NCI-H774 (cell line): ENCODE data around the gene PRR30.

Experiments used
- DNase-seq: peaks from one replicate; lab custom pipeline; 2025; lab: John Stamatoyannopoulos, UW

PRR30 gene

DNA sequence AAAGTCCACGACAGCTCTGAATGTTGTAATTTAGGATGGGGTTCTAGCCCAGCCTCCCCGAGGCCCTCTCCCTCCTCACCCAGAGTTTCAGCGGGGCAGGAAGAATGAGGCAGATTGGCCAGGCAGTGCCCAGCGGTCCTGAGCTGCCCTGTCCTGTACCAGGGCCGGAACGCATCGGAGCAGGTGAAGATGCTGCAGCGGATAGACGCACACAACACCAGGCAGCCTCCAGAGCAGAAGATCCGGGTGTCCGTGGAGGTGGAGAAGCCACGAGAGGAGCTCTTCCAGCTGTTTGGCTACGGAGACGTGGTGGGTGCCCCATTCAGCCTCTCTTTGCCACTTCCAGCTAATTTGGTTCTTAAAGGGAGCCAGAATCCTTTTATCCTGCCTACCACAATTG is 41.9 kb downstream of the PRR30 start:
- no peak for DNase-seq

DNA sequence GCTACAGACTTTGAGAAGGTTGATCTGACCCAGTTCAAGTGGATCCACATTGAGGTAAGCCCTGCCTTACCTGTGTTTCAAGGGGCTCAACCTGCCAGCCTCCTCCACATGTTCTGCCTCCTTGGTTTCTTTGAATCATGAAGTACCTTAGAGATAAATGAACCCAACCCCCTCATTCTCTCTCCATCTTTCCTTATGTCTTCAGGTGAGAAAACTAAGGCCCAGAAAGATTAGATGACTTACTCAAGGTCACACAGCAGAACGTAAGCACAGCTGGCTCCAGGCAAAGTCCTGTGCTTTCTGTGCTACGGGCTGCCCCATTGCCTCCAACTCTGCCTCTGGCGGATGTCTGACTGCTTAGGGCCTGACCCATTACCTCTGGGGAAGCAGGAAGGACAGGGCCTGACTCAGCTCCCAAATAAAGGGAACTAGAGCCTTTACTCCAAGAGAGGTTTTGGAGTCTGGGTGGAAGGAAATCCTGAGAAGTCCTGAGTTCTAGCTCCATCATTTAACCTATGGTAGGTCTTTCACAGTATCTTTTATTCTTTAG is 42.4 kb downstream of the PRR30 start:
- DNase-seq, result no peak

DNA sequence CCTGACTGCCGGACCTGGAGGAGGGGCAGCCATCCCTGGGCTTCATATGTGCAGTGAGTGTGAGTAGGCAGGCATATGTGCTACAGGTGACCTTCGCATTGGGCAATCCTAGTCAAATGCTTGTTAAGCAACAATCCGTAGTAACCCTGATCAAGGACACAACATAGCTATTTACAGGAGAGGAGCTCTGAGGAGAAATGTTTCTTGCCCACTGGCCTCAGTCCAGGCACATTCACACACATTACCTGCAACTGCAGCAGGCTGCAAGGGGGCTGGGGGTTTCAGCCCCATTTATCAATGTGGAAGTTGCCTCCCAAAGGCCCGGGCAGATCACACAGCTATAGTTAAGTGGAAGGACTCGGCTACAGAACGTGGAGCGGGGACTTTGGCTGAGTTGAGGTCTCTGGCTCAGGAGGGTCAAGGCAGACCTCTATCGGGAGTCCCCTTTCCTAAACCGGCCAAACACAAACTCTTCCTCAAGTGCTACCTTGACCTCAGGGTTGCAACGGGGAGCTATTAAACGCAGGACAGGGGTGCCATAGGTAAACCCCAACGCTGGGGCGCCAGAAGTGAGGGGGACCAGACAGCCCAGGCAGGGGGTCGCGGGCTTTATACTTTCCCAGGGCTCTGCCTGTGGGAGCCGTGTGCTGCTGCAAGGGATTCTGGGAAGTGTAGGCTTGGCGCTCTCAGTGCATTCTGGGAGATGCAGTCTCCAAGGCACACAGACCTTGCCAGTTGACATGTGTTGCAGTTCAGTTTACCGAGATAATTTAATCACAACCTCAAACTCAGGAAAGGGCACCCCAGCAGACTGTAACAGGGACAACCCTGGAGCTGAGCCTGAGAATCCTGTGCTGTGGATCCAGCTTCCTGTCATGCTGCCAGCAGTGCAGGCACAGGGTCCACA is 43.2 kb downstream of the PRR30 start:
- no peak for DNase-seq

DNA sequence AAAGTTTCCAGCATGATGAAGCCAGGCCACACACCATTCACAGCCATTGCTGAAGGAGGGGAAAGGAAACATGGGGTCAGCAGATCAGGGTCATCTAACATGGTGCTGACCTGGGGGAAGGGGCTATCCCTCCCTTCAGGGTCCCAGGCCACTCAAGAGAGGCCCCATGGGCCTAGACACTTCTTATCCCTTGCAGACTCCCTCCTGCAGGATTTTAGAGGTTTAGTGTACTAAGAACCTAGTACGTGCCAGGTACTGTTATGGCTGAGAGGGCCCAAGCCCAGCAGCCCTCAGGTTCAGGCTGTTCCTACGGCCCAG is 43.8 kb downstream of the PRR30 start:
- no peak for DNase-seq

DNA sequence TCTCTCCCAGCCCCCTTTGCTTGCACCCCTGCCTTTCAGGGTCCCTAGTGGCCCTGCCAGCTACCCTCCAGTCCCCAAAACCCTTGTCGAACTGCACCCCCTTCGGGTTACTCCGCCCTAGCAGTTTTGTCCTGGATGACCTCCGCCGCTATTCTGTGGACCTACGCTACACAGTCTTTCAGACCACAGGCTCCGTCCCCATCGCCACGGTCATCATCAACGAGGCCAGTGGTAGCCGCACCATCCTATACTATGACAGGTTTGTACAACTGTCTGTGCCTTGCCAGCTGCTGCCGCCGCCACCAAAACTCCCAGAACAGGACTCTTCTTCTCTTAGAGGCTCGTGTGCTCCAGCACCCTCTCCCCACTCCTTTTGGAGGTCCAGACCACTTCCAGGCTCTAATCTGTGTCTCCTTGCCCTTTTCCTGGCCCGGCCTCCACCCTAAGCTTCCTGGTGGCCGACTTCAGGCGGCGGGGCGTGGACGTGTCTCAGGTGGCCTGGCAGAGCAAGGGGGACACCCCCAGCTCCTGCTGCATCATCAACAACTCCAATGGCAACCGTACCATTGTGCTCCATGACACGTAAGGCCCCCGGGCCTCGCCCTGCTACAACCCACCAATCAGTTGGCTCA is 44.7 kb downstream of the PRR30 start:
- DNase-seq, result no peak

DNA sequence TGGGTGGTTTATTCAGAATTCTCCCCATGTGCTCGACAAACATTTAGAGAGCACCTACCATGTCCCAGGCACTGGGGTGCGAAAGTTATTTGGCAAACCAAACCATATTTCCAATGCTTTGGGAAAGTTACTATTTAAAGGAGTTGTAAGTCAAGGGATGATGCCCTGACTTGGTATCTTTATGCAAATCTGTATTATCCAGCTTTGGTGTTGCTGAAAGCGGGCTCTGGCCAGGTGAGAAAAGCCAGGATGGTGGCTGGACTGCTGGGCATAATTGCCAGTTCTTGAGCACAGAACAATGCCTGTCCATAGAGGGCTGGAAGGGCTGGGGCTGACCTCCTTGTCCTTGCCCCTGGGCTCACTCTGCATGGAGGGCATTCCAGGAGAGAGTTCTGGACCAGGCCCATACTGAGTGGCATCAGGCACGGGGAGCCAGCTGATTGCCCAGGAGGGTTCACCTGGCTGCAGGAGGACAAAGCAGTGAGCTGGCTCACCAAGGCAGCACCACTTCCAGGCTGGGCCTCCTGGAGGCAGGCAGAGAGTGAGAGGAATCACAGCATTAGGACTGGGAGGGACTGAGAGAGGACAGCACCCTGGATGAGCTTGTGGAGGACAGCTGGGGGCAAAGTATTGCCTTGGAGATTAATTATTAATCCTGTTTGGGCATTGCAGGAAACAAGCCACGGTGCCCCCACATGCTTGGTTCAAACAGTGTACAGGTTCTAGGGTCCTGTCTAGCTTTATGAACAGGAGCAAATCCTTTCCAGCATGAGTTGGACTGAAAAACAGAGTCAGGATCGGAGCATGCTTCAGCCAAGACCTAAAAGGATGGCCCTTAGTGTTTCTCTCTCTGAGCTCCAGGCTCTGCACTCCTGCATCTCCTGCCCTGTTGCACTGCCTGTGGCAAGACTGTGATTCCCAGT is 45.5 kb downstream of the PRR30 start:
- DNase-seq, result no peak

DNA sequence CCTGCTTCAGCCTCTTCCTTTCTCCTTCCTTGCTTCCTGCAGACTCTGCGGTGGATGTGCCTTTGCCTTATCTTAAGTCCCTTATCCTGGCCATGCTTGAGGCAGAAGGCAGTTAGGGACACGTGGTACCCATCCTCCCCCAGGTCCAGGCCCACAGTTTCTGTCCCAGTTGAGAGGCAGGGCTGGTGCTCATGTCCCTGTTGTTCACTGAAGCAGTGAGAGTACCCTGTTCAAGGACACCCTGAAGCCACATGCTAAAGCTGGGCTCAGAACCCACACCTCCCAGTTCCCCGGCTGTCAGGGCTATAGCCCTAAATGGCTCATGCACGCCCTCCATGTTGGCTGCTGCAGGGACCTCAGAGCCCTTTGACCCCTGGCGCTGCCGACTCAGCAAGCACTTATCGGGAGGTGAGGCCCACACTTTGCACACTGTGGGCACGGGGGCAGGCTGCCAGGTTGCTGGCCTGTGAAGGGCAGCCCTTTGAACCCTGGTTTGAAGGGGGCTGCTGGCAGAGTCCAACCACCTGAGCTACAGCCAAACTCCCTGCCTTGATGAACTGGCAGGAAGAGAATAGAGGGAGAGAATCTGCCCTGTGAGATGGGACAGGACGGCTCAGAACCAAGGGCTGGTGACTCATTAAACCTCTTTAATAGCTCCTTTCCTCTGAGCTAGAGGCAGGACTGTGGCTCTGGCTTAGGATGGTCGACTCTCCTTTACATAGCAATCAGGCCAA is 46.3 kb downstream of the PRR30 start:
- DNase-seq, result no peak

DNA sequence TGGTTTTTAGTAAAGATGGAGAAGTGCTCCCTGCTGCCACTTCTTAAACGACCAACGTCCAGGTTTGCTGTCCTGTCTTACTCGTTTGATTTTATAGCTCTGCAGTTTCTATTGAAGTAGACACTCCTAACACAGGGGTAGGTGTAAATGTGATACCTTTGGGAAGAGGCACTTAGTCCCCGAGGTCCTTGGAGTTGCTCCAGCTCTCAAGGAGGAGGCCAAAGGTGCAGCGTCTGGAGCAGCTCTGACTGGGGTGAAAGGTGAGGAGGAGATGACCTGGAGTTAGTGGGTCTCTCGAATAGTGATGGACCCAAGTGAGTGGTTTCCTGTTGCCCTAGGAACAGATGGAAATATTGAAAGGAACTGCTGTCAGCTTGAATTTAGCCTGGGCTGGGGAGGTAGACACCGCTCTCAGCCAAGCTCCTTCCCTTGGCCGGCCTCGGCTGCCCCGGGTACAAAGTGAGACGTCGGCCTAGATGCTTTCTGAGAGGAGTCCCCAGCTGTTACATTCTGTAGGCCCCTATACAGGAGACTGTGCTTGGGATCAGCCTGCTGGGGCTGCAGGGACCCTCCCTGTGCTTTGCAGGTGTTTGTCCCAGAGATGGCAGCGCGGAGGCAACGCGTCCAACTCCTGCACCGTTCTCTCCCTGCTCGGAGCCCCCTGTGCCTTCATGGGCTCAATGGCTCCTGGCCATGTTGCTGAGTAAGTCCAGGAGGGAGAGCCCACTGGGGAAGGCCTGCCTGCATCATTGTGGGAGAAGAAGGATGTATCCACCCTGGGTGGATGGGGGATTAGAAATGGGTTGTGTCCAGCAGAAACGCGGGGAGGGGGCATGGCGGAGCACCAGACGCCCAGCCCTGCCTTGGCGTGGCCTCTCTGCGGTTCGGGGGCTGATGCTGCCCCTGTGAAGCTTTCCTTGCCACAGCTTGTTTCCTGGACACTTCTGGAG is 47.2 kb downstream of the PRR30 start:
- DNase-seq, result no peak

DNA sequence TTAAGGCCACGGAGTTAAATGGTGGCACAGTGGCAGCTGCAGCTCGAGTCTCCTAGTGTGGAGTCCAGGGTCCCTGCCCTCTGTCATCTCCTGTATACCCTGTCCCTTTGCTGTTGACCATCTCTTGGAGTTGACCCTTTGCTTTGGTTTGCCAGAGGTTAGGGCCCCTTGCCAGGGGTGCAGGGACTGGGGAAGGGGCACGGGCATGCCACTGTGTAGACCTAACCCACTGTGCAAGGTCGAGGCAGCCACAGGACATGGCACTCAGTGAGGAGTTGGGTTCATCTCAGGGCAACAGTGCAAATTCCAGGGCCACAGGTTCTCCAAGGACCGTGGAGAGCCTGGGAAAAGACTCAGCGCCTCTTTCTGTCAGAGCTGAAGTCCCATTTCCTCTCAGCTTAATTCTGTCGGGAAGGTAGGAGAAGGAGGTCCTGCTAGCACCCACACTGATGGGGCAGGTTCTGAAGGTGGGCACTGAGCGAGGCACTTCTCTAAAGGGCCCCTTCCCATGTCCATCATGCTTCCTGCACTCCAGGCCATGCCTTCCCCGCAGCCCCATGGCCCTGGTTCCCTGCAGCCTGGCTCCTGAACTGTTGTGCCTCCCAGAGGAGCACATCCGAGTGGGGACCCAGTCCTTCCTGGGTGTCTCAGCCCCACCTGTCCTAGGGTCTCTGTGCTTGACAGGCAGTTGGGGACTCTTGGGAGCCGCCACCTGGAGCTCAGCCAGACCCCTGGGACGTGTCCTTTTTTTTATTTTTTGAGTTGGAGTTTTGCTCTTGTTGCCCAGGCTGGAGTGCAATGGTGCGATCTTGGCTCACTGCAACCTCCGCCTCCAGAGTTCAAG is 49.9 kb downstream of the PRR30 start:
- DNase-seq, result no peak

DNA sequence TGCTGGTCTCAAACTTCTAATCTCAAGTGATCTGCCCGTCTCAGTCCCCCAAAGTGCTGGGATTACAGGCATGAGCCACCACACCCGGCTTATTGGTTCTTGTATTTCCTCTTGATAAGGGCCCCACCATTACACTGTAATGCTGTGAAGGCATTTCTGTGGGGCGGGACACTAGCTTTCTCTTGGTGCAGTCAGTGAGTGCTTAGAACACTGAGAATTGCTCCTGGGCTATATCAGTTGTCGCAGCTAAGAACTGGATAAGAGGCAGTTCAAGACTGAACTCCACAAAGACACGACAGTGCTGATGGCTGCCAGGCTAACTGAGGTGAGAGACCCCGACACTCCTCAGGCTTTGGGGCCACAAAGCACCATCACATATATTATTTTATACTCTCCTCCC is 50.6 kb downstream of the PRR30 start:
- DNase-seq, result no peak

DNA sequence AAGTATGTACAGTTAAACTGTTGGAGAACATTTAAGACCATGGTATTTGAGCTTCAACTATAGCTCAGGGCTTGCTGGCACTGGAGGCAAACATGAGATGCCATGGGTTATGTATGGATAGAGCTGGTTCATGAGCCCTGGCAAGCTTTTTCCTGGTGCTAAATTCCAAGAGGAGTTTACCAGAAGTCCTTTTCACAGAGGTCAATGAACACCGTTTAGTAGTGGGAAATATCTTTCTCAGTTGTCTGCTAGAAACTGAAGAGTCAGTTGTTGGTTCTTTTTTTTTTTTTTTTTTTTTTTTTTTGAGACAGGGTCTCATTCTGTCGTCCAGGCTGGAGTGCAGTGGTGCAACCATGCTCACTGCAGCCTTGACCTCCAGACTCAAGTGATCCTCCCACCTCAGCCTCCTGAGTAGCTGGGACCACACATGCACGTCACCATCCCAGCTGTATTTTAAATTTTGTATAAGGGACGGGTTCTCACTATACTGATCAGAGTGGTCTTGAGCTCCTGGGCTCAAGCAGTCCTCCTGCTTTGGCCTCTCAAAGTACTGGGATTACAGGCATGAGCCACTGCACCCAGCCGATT is 51.3 kb downstream of the PRR30 start:
- no peak for DNase-seq
